OCI-LY1 (cell line): ENCODE measurements around the gene ARL8A.

Experiments
- EZH2 ChIP-seq: fragments of 200-600 bp; sonication (generic), shearing (Covaris generic); IDR thresholded peaks from 2 replicates; pipeline ENCODE4 v1.8.0; 2017; ENCODE audit warnings: borderline replicate concordance, mixed run types, mild to moderate bottlenecking, antibody characterized with exemption, low read length, moderate library complexity, mixed read lengths
- TF ChIP-seq, protein P1 (sequence below): fragments of 200-600 bp; sonication (generic), shearing (Covaris generic); IDR thresholded peaks from 2 replicates; pipeline ENCODE4 v1.5.1; 2017; ENCODE audit warnings: mild to moderate bottlenecking, antibody characterized with exemption, low read length, moderate library complexity, mixed read lengths

DNA sequence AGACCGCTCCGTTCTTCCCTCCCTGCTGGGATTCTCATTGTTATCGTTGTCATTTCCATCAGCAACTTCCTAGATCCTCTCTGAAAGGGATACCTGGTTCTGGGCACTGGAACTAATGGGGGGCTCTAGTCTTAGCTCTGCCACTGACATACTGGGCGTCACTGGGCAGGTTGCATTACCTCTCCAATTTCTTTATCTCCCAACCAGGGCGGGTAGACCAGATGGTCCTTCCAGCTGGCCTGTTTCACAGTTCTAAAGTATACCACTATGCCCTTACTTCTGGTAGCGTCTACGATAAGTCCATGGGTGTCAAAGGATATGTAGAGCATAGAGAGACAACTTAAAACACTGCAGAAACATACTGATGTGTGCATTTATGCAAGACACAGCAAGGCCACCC is 20.4 kb downstream of the ARL8A start:
- TF ChIP-seq, protein P1, sequence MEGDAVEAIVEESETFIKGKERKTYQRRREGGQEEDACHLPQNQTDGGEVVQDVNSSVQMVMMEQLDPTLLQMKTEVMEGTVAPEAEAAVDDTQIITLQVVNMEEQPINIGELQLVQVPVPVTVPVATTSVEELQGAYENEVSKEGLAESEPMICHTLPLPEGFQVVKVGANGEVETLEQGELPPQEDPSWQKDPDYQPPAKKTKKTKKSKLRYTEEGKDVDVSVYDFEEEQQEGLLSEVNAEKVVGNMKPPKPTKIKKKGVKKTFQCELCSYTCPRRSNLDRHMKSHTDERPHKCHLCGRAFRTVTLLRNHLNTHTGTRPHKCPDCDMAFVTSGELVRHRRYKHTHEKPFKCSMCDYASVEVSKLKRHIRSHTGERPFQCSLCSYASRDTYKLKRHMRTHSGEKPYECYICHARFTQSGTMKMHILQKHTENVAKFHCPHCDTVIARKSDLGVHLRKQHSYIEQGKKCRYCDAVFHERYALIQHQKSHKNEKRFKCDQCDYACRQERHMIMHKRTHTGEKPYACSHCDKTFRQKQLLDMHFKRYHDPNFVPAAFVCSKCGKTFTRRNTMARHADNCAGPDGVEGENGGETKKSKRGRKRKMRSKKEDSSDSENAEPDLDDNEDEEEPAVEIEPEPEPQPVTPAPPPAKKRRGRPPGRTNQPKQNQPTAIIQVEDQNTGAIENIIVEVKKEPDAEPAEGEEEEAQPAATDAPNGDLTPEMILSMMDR = no peak
- TF ChIP-seq EZH2 = no peak
